ENCODE data around the gene LMF2.

DNA sequence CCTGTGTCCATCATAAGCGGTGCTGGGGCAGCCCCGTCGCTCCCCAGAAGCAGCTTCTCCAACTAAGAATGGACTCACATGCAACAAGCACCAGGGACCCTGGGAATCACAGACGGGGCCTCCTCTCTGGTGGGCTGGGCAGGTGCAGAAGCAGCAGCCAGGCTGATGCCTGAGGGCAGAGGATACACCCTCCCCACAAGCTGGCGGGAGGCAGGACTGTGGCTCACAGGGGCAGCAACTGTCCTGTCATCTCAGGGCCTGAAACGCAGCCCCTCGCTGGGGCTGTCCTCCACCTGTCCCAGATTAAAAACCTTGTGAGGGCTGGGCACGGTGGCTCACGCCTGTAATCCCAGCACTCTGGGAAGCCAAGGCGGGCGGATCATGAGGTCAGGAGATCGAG lies 29.6 kb downstream of the LMF2 start:
- TF ChIP-seq CTCF (IDR thresholded peaks at IDR 0.05): no peak
- no peak for TF ChIP-seq POLR2A (IDR thresholded peaks at IDR 0.05)

Measured in esophagus squamous epithelium (tissue), 4 donors.